GM23338 (cell line): ENCODE data around the gene ZBTB7C. TPM values are rescaled to one million over a fixed set of nuclear protein-coding genes. Genes with fewer than 3 reads are reported as not detected.

Experiments
- ATAC-seq: fragments of 200-7000 bp; cut with Tn5 transposase; 3 replicates; pipeline ENCODE4 v1.9.1; 2020
- DNase-seq: peaks from one replicate; pipeline ENCODE4 v3.0.0-alpha.2; 2015; ENCODE audit warnings: low spot score
- H2AFZ ChIP-seq: fragments of 200-600 bp; sonication (generic); 2 replicates; pipeline ENCODE4 v1.8.0; 2016; ENCODE audit warnings: antibody characterized with exemption, mild to moderate bottlenecking, moderate library complexity
- H3F3A ChIP-seq: fragments of 200-600 bp; sonication (generic); replicated peaks from 2 replicates; pipeline ENCODE4 v1.8.0; 2017; ENCODE audit warnings: antibody characterized with exemption, mixed run types, low read depth
- H3K27ac ChIP-seq: fragments of 200-600 bp; sonication (generic); 2 replicates; pipeline ENCODE4 v1.6.1; 2016; ENCODE audit warnings: low read depth
- H3K27me3 ChIP-seq: fragments of 200-600 bp; sonication (generic); 2 replicates; pipeline ENCODE4 v1.8.0; 2016; ENCODE audit warnings: mild to moderate bottlenecking, mixed run types, moderate library complexity; ENCODE audit not compliant: insufficient read depth
- H3K36me3 ChIP-seq: fragments of 200-600 bp; sonication (generic); 2 replicates; pipeline ENCODE4 v1.8.0; 2016; ENCODE audit warnings: mild to moderate bottlenecking; ENCODE audit not compliant: insufficient read depth
- H3K4me1 ChIP-seq: fragments of 200-600 bp; sonication (generic); 2 replicates; pipeline ENCODE4 v1.8.0; 2016; ENCODE audit warnings: mild to moderate bottlenecking, moderate library complexity; ENCODE audit not compliant: insufficient read depth
- H3K4me2 ChIP-seq: fragments of 200-600 bp; sonication (generic); 2 replicates; pipeline ENCODE4 v1.7.1; 2017; ENCODE audit warnings: mixed run types
- H3K4me3 ChIP-seq: fragments of 200-600 bp; sonication (generic); 2 replicates; pipeline ENCODE4 v1.6.1; 2016; ENCODE audit warnings: mixed run types
- H3K79me2 ChIP-seq: fragments of 200-600 bp; sonication (generic); replicated peaks from 2 replicates; pipeline ENCODE4 v1.8.0; 2017; ENCODE audit warnings: mild to moderate bottlenecking; ENCODE audit not compliant: insufficient read depth
- H3K9me2 ChIP-seq: fragments of 200-600 bp; sonication (generic); 2 replicates; pipeline ENCODE4 v1.8.0; 2017; ENCODE audit not compliant: insufficient read depth
- H4K20me1 ChIP-seq: fragments of 200-600 bp; sonication (generic); replicated peaks from 2 replicates; pipeline ENCODE4 v1.8.0; 2017; ENCODE audit warnings: mild to moderate bottlenecking; ENCODE audit not compliant: insufficient read depth
- H3K27ac Mint-ChIP-seq: 2 replicates; pipeline ENCODE4 v1.8.0; 2020; ENCODE audit warnings: inconsistent platforms, mild to moderate bottlenecking, moderate library complexity, mixed read lengths
- H3K27me3 Mint-ChIP-seq: 3 replicates; pipeline ENCODE4 v1.8.0; 2022; ENCODE audit warnings: low read depth, mild to moderate bottlenecking, moderate library complexity, mixed read lengths, inconsistent platforms; ENCODE audit not compliant: insufficient read depth, poor library complexity
- H3K36me3 Mint-ChIP-seq: 3 replicates; pipeline ENCODE4 v1.8.0; 2021; ENCODE audit warnings: low read depth, mild to moderate bottlenecking, inconsistent platforms, moderate library complexity, mixed read lengths
- H3K4me1 Mint-ChIP-seq: 3 replicates; pipeline ENCODE4 v1.8.0; 2020; ENCODE audit warnings: mild to moderate bottlenecking, inconsistent platforms, mixed read lengths
- H3K4me3 Mint-ChIP-seq: 3 replicates; pipeline ENCODE4 v1.8.0; 2021; ENCODE audit warnings: moderate library complexity, mild to moderate bottlenecking, inconsistent platforms, mixed read lengths
- H3K9me3 Mint-ChIP-seq: 3 replicates; pipeline ENCODE4 v1.8.0; 2020; ENCODE audit warnings: moderate library complexity, mild to moderate bottlenecking, inconsistent platforms, mixed read lengths
- CREB1 ChIP-seq: fragments of 250-450 bp; sonication (Bioruptor Pico); IDR thresholded peaks from 2 replicates; pipeline ENCODE4 v1.5.0; 2020; ENCODE audit warnings: low read depth, mild to moderate bottlenecking, moderate library complexity
- EZH2 ChIP-seq: fragments of 200-600 bp; sonication (generic); IDR thresholded peaks from one replicate; pipeline ENCODE4 v1.8.0; 2017; ENCODE audit warnings: antibody characterized with exemption, mild to moderate bottlenecking, low read depth; ENCODE audit not compliant: unreplicated experiment
- EZH2phosphoT487 ChIP-seq: fragments of 200-600 bp; sonication (generic); IDR thresholded peaks from one replicate; pipeline ENCODE4 v1.8.1; 2018; ENCODE audit warnings: antibody characterized with exemption; ENCODE audit not compliant: unreplicated experiment
- JUNB ChIP-seq: IDR thresholded peaks from one replicate; pipeline ENCODE4 v1.6.1; 2016; ENCODE audit warnings: antibody characterized with exemption; ENCODE audit not compliant: unreplicated experiment
- NANOG ChIP-seq: IDR thresholded peaks from 2 replicates; pipeline ENCODE4 v1.6.1; 2016; ENCODE audit warnings: antibody characterized with exemption, borderline replicate concordance
- STAT1 ChIP-seq: IDR thresholded peaks from one replicate; pipeline ENCODE4 v1.6.1; 2016; ENCODE audit warnings: antibody characterized with exemption; ENCODE audit not compliant: unreplicated experiment
- ZNF114 ChIP-seq: fragments of 250-450 bp; sonication (Bioruptor Pico); IDR thresholded peaks from 2 replicates; pipeline ENCODE4 v1.5.0; 2020; ENCODE audit warnings: mild to moderate bottlenecking, moderate library complexity
- ZNF331 ChIP-seq: fragments of 250-450 bp; sonication (Bioruptor Pico); IDR thresholded peaks from 2 replicates; pipeline ENCODE4 v1.5.0; 2020; ENCODE audit warnings: low read depth, mild to moderate bottlenecking, moderate library complexity
- polyA plus RNA-seq: library from polyadenylated mRNA; unstranded; fragments of >200 nt; fragmentation: Nextera tagmentation; extraction: Ambion mirVana; gene quantifications from 2 replicates; pipeline ENCODE4 v1.2.1, GENCODE V29; 2016
- total RNA-seq: library from RNA; depleted of rRNA; stranded (reverse); fragments of >200 nt; shearing (Covaris generic); gene quantifications from 2 replicates; pipeline ENCODE4 v1.2.3, GENCODE V29; 2014
- TF ChIP-seq, protein P1 (sequence below): fragments of 250-450 bp; sonication (Bioruptor Pico); IDR thresholded peaks from 2 replicates; pipeline ENCODE4 v1.5.0; 2020; ENCODE audit warnings: mild to moderate bottlenecking, moderate library complexity
- TF ChIP-seq, protein P2 (sequence below): IDR thresholded peaks from one replicate; pipeline ENCODE4 v1.6.1; 2018; ENCODE audit warnings: antibody characterized with exemption; ENCODE audit not compliant: unreplicated experiment
- TF ChIP-seq, protein P3 (sequence below): IDR thresholded peaks from 2 replicates; pipeline ENCODE4 v1.6.1; 2016; ENCODE audit warnings: antibody characterized with exemption

Gene ZBTB7C
- total and polyA plus RNA-seq, 2 experiments from 2014 or later, result 0.03 to 0.14 TPM

DNA sequence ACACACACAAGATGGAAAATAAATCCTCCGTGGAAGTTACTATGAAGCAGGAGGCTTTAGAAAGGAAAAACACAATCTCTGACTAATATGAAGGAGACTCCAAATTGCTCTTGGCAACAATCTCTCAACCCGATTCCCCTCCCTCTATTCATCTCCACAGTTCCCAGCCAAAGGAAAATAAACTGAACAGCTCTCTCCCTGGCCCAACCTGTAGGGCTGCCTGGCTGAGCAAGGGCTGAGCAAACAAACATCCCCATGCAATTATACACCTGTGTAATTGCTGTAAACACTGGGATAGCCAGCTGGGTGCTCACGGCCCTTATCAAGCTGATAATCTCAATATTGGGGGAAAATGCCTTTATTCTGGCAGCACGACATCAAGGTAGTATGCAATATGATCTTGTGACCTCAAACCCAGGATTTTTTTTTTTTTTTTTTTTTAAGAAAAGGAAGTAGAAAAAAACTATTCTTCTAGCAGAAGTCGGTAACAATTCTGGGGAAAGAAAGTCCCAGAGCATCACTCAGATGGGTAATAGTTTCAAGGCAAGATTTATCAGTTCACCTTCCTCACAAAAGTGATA lies 275.4 kb downstream of the ZBTB7C start (continued):
- TF ChIP-seq STAT1 (no peak), EZH2phosphoT487 (no peak), ZNF114 (CRISPR knock-in tag) (no peak), NANOG (no peak), EZH2 (no peak)
- TF ChIP-seq, protein P1, sequence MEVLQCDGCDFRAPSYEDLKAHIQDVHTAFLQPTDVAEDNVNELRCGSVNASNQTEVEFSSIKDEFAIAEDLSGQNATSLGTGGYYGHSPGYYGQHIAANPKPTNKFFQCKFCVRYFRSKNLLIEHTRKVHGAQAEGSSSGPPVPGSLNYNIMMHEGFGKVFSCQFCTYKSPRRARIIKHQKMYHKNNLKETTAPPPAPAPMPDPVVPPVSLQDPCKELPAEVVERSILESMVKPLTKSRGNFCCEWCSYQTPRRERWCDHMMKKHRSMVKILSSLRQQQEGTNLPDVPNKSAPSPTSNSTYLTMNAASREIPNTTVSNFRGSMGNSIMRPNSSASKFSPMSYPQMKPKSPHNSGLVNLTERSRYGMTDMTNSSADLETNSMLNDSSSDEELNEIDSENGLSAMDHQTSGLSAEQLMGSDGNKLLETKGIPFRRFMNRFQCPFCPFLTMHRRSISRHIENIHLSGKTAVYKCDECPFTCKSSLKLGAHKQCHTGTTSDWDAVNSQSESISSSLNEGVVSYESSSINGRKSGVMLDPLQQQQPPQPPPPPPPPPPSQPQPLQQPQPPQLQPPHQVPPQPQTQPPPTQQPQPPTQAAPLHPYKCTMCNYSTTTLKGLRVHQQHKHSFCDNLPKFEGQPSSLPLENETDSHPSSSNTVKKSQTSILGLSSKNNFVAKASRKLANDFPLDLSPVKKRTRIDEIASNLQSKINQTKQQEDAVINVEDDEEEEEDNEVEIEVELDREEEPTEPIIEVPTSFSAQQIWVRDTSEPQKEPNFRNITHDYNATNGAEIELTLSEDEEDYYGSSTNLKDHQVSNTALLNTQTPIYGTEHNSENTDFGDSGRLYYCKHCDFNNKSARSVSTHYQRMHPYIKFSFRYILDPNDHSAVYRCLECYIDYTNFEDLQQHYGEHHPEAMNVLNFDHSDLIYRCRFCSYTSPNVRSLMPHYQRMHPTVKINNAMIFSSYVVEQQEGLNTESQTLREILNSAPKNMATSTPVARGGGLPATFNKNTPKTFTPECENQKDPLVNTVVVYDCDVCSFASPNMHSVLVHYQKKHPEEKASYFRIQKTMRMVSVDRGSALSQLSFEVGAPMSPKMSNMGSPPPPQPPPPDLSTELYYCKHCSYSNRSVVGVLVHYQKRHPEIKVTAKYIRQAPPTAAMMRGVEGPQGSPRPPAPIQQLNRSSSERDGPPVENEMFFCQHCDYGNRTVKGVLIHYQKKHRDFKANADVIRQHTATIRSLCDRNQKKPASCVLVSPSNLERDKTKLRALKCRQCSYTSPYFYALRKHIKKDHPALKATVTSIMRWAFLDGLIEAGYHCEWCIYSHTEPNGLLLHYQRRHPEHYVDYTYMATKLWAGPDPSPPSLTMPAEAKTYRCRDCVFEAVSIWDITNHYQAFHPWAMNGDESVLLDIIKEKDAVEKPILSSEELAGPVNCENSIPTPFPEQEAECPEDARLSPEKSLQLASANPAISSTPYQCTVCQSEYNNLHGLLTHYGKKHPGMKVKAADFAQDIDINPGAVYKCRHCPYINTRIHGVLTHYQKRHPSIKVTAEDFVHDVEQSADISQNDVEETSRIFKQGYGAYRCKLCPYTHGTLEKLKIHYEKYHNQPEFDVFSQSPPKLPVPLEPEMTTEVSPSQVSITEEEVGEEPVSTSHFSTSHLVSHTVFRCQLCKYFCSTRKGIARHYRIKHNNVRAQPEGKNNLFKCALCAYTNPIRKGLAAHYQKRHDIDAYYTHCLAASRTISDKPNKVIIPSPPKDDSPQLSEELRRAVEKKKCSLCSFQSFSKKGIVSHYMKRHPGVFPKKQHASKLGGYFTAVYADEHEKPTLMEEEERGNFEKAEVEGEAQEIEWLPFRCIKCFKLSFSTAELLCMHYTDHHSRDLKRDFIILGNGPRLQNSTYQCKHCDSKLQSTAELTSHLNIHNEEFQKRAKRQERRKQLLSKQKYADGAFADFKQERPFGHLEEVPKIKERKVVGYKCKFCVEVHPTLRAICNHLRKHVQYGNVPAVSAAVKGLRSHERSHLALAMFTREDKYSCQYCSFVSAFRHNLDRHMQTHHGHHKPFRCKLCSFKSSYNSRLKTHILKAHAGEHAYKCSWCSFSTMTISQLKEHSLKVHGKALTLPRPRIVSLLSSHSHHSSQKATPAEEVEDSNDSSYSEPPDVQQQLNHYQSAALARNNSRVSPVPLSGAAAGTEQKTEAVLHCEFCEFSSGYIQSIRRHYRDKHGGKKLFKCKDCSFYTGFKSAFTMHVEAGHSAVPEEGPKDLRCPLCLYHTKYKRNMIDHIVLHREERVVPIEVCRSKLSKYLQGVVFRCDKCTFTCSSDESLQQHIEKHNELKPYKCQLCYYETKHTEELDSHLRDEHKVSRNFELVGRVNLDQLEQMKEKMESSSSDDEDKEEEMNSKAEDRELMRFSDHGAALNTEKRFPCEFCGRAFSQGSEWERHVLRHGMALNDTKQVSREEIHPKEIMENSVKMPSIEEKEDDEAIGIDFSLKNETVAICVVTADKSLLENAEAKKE (CRISPR knock-in tag), result no peak

DNA sequence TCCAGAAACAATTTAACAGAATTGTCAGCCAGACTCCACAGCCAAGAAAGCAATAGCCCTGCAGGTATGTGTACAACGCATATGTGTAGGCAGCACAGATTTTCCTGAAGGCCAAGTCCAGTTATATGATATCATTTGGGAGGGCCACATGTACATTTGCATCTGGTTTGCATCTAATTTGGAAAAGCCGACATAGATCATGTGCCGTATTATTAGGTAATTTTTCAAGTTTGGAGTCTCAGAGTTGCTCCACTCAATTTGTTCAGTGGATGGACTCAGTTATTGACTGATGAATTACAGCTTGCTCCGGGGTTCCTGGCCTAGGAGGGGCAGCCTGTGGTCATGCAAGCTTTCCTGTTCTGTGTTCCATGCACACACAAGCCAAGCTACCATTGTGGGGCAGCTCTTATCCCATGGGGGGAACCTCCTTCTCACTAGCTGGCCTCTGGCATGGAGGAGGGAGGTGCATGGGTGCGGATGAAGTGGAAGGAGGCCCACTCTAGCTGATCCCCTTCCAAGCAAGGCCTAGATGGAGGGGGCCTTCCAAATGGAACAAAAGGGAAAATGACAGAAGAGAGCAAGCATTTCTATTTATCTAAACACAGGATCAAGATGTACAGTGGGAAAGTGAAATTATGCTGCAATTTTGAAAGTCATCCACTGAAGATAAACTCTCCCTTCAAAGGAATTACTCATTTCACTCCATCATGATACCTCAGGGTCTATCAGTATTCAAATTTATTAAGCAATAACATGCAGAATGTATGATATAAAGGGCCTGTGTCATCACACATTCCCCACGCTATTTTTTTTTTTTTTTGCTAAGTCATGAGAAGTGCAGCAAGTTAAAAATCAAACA lies 276.2 kb downstream of the ZBTB7C start:
- DNase-seq (no peak), ATAC-seq (no peak)
- Histone ChIP-seq H4K20me1 (no peaks in the 10 kb centered on the region; the same call in 1 of the 2 replicates), H3K4me1 (peaks cover 18% of the 10 kb centered on the region), H3F3A (no peaks in the 10 kb centered on the region), H3K27me3 (peaks cover 40% of the 10 kb centered on the region), H3K4me3 (no peak overlapping the region), H3K4me2 (no peak overlapping the region), H3K27ac (no peak overlapping the region), H2AFZ (no peak overlapping the region), H3K9me2 (no peaks in the 10 kb centered on the region), H3K79me2 (no peaks in the 10 kb centered on the region), H3K36me3 (no peaks in the 10 kb centered on the region)
- Mint-ChIP-seq H3K9me3 (no peaks in the 10 kb centered on the region), H3K27me3 (peaks cover 34% of the 10 kb centered on the region), H3K27ac (no peak overlapping the region), H3K4me3 (no peak overlapping the region), H3K36me3 (no peaks in the 10 kb centered on the region; the same call in 2 of the 3 replicates), H3K4me1 (peaks cover 34% of the 10 kb centered on the region)
- TF ChIP-seq, protein P2, sequence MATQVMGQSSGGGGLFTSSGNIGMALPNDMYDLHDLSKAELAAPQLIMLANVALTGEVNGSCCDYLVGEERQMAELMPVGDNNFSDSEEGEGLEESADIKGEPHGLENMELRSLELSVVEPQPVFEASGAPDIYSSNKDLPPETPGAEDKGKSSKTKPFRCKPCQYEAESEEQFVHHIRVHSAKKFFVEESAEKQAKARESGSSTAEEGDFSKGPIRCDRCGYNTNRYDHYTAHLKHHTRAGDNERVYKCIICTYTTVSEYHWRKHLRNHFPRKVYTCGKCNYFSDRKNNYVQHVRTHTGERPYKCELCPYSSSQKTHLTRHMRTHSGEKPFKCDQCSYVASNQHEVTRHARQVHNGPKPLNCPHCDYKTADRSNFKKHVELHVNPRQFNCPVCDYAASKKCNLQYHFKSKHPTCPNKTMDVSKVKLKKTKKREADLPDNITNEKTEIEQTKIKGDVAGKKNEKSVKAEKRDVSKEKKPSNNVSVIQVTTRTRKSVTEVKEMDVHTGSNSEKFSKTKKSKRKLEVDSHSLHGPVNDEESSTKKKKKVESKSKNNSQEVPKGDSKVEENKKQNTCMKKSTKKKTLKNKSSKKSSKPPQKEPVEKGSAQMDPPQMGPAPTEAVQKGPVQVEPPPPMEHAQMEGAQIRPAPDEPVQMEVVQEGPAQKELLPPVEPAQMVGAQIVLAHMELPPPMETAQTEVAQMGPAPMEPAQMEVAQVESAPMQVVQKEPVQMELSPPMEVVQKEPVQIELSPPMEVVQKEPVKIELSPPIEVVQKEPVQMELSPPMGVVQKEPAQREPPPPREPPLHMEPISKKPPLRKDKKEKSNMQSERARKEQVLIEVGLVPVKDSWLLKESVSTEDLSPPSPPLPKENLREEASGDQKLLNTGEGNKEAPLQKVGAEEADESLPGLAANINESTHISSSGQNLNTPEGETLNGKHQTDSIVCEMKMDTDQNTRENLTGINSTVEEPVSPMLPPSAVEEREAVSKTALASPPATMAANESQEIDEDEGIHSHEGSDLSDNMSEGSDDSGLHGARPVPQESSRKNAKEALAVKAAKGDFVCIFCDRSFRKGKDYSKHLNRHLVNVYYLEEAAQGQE, result no peak
- TF ChIP-seq ZNF331, result no peak
- no peak for TF ChIP-seq CREB1 (CRISPR knock-in tag)
- TF ChIP-seq EZH2phosphoT487, result no peak
- TF ChIP-seq JUNB, result no peak
- TF ChIP-seq, protein P3, sequence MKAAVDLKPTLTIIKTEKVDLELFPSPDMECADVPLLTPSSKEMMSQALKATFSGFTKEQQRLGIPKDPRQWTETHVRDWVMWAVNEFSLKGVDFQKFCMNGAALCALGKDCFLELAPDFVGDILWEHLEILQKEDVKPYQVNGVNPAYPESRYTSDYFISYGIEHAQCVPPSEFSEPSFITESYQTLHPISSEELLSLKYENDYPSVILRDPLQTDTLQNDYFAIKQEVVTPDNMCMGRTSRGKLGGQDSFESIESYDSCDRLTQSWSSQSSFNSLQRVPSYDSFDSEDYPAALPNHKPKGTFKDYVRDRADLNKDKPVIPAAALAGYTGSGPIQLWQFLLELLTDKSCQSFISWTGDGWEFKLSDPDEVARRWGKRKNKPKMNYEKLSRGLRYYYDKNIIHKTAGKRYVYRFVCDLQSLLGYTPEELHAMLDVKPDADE, result no peak
- TF ChIP-seq NANOG, result no peak
